SKM-1 treated with dmso at 0.1 percent for 144 hours (cell line): ENCODE measurements around the gene SLC6A18.
"Not testable (repeated sequence)": the region's sequence is repeated elsewhere in the genome, so short reads cannot be mapped to it uniquely, and the experiment has no call there.

Experiments
- DNase-seq: peaks from one replicate; lab custom pipeline; 2025; ENCODE audit not compliant: unreplicated experiment; lab: John Stamatoyannopoulos, UW

Gene SLC6A18

DNA sequence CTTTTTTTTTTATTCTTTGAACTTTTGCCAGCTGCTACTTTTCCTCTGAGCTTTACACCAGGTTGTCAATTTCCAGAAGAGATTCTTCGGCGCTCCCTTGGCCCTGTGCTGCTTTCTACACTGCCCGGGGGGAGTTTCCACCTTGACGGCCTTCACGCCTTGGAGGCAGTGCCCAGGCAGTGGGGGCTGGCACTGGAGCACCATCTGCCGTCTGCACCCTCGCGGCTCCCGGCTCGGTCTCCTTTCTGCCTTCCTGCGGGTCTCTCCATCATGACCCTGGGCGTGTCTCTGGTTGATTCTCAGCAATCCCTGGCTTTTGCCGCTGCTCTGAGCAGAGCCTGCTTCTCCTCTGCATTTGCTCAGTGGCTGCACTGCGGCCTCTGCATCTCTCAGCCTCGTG lies 2.9 kb downstream of the SLC6A18 start:
- no peak for DNase-seq

GRCh38 chr5:1229023-1229422 lies 3.8 kb downstream of the SLC6A18 start:
- DNase-seq: not testable (repeated sequence)

DNA sequence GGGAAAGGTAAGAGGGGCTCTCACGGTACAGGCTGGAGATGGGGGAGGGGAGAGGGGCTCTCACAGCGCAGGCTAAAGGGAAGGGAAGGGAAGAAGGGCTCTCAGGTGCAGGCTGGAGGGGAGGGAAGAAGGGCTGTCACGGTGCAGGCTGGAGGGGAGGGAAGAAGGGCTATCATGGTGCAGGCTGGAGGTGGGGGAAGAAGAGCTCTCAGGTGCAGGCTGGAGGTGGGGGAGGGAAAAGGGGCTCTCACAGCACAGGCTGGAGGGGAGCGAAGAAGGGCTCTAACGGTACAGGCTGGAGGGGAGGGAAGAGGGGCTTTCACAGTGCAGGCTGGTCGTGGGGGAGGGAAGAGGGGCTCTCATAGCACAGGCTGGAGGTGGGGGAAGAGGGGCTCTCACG lies 4.6 kb downstream of the SLC6A18 start:
- no peak for DNase-seq

DNA sequence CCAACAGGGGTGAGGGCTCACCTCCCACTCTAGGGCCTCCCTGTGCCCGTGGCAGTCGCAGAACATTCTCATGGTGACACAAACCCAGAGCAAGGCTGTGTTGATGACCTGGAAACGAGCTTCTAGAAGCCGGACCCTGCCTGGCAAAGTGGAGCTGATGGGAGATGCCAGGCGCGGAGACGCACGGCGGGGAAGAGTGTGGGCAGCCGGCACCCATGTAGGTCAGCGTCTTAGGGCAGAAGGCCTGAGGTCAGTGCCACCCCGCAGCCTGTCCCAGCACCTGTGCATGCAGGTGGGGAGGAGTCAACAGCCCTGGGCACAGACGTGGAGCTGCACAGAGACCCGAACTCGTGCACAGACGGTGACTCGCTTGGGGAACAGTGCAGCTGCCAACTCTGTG lies 5.4 kb downstream of the SLC6A18 start:
- no peak for DNase-seq

- no peak for DNase-seq
Measured at GRCh38 chr5:1231354-1231905, 6.2 kb downstream of the SLC6A18 start.

GRCh38 chr5:1232780-1233179 lies 7.6 kb downstream of the SLC6A18 start:
- no peak for DNase-seq

- no peak for DNase-seq
Measured at GRCh38 chr5:1235379-1235778, 10.2 kb downstream of the SLC6A18 start.

- DNase-seq: no peak
Measured at GRCh38 chr5:1235838-1236237, 10.7 kb downstream of the SLC6A18 start.

DNA sequence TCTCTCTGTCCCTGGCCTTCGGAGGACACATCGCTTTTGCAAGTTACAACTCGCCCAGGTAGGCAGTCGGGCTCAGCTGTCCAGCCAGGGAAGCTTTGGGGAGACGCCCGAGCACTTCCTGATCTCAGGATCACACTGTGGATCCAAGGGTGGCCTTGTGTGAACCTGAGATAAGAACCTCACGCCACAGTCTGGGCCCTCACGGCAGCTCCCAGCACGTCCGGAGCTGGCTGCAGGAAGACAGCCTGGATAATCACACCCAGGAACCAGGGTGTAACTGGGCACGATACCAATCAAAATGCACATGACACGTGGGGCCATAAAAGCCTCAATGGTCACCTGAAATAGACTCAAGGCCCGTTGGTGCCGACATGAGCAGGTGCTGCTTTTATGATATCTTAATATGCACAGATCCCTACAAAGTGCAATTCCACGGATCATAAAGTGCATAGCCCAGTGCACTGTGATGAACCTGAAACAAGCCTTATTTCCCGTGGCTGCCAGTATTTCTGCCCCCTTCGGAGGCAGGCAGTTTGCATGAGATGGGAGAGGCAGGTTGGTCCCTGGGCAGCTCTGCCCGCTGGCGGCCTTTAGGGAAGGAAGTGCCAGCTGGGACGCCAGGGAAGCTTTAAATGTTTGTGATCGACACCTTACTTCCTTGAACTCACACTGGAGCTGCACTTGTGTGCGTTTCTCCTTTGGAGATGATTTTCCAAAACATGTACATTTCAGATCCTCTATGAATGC lies 14.5 kb downstream of the SLC6A18 start:
- no peak for DNase-seq

DNA sequence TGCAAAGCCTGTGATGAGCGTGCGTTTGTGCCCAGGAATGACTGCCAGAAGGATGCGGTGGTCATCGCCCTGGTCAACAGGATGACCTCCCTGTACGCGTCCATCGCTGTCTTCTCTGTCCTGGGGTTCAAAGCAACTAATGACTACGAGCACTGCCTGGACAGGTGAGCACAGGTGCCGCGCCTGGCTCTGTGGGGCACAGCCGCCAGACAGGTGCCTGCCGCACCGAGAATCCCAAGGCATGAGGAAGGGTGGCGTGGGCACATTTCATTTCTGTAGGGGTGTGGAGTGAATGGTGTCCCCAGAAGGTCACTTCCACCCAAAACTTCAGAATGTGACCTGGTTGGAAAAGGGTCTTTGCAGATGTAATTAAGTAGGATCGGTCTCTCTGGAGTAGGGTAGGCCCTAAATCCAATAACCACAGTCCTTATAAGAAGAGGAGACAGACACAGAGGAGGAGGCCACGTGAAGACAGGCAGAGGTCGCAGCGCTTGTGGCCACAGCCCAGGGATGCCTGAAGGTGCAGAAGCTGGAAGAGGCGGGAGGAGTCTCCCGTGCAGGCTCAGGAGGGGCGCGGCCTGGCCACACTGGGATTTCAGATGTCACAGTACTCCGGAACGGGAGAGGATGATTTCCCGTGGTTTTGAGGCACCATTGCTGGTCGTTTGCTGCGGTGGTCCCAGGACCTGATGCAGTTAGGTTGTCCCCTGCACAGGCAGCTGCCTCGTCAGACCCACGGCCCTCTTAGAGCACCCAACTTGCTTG lies 15.5 kb downstream of the SLC6A18 start:
- DNase-seq: no peak

- no peak for DNase-seq
Measured at GRCh38 chr5:1241509-1242080, 16.4 kb downstream of the SLC6A18 start.

DNA sequence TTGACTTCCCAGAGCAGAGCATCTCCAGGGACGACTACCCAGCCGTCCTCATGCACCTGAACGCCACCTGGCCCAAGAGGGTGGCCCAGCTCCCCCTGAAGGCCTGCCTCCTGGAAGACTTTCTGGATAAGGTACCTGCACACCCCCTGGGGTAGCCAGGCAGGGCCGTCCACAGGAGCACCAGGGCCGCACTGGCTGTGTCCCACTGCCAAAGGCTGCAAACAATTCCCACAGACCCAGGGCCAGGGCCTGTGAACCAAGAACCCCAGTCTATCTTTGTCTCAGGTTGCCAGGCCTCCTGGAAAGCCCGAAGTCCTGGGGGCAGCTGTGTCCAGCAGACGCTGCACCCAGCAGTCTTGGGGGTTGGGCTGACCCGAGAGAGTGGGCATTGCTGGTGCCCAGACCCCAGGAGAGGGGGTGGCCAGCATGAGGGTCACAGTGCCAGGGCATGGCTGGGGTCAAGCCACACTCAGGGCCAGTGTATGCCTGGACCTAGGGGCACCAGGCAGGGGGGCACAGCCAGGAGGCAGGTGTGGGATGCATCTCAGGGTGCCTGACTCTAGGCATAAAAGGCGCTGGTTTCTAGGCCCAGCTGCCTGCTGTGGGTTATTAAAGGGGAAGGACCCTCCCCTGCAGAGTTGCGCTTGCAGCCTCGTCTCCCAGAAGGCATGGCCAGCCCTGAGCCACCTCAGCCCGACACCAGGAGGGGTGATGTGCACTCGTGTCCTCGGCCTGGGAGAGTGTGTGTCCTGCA lies 17.7 kb downstream of the SLC6A18 start:
- no peak for DNase-seq

GRCh38 chr5:1243487-1244130 lies 18.4 kb downstream of the SLC6A18 start:
- no peak for DNase-seq

- no peak for DNase-seq
Measured at GRCh38 chr5:1244255-1244654, 19.1 kb downstream of the SLC6A18 start.

- no peak for DNase-seq
Measured at GRCh38 chr5:1244976-1245375, 19.8 kb downstream of the SLC6A18 start.

DNA sequence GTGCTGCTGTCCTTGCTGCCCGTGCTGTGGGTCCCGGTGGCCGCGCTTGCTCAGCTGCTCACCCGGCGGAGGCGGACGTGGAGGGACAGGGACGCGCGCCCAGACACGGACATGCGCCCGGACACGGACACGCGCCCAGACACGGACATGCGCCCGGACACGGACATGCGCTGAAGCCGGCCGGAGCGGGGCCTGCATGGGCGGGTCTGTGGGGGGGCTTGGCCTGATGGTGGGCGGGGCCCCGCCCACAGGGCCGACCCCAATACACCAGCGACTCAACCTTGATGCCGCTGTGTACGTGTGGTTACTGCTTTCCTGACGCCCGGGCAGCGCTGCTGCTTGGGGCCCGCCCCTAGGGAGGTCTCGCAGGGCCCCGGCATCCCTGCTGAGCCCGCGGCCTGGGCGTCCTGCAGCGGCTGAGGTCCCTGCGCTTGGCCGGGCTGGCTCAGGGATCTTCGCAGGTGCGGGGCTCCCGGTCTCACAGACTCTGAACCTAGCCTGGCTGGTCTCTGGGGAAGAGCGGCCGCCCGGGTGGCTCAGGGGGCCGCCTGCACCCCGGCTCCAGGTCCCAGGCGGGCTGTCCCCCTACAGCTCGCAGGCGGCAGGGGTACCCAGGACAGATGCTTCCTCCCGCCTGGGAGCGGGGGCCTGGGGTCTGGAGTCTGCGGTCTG lies 20.9 kb downstream of the SLC6A18 start:
- DNase-seq: no peak

DNA sequence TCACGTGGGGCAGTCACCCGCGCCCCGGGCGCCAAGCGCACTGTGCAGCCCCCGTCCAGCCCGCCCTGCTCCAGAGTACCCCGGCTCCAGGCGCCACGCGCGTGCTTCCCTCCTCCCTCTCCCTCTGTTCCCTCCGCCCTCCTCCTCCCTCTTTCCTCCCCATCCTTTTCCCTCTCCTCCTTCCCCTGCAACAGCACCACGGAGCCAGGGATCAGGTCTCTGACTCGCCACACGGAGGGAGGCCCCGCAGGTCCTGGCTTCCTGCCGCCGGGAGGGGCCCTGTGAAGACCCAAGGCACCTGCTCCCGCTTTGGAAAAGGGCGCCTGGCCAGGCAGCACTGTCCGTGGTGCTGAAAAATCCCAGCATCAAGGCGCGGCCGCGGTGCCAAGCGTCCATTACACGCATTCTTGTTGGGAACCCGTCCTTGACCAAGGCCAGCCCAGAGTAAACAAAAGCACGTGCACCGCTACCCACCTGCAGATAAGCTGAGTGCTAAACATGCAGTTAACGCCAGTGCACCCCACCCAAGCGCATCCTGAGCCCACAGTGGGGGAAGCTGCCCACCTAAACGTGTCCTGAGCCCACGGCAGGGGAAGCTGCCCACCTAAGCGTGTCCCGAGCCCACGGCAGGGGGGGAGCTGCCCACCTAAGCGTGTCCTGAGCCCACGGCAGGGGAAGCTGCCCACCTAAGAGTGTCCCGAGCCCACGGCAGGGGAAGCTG lies 21.7 kb downstream of the SLC6A18 start:
- DNase-seq: no peak

- no peak for DNase-seq
Measured at GRCh38 chr5:1247811-1248210, 22.6 kb downstream of the SLC6A18 start.
